ENCODE data around the gene NOP58. TPM values are rescaled to one million over a fixed set of nuclear protein-coding genes. Genes with fewer than 3 reads are reported as not detected.

NOP58 gene
- polyA plus RNA-seq, 2 of the 4 experiments (the other 2 are of a cell fraction): 106 to 172 TPM

DNA sequence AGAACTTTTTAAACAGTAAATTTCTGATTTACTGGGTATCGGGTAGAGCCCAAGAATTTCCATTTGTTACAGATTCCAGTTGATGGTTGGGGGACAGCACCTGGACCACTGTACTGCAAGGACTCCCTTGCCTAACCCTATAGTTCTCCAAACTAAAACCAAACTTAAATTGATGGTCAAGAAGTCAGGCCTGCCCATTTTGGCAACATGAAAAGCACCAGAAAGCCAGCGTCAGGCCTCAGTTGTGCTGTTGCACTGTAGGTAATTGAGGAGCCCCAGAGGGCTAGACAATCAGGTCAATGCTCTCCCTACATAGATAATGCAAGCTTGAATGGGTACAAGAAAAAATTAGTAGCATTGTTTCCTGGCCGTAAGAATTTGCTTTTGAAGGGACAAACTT, 40.5 kb downstream of the NOP58 start:
- POLR2A ChIA-PET: no interaction called here
- FAIRE-seq (no peak), ATAC-seq (no peak), DNase-seq (ENCODE audit: low read depth in 1 of 2, low spot score in 1 of 2) (no peak)
- 90% methylated on average over 3 of the region's 3 CpGs for WGBS (ENCODE audit: missing lambda C conversion rate)
- TF ChIP-seq MYC (IDR thresholded peaks at IDR 0.05; ENCODE audit: borderline replicate concordance, low read length) (no peak), CEBPB (IDR thresholded peaks at IDR 0.05) (no peak), ZNF302 (CRISPR knock-in tag; IDR thresholded peaks at IDR 0.05) (no peak), FOXS1 (CRISPR knock-in tag; IDR thresholded peaks at IDR 0.05) (no peak), BHLHE40 (IDR thresholded peaks at IDR 0.05; ENCODE audit: low read depth, low read length) (no peak), SMC3 (IDR thresholded peaks at IDR 0.05) (no peak)
- Histone ChIP-seq H3K27ac (no peak overlapping the region), H3K4me1 (no peaks in the 10 kb centered on the region), H3K4me3 (no peak overlapping the region), H3K4me2 (no peak overlapping the region), H3K9me3 (no peaks in the 10 kb centered on the region)
- CTCF ChIA-PET: no interaction called here

DNA sequence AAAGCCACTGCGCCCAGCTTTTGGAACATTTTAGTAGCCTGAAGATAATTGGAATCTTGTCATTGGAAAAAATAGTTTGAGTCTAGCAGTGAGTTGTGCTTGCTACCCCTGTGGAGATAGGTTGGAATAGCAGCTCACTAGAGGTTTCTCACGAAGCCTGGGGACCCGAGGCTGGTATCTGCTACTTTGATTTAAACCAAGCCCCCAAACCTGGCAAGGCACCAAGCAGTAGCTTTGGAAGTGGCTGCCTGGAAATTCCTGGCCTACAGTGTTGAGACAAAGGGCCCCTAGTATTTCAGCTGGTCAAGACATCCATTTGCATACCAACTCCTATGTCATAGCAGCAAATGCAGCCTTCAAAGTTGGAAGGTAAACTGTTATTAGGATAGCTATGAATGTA, 42.1 kb downstream of the NOP58 start:
- POLR2A ChIA-PET: interaction anchor here (0.6 to 1.0 kb wide), 2 partner anchors 13 to 43 kb away, joined by 4 to 5 read pairs; no protein-coding TSS in a partner anchor
- Histone ChIP-seq H3K9me3 (no peaks in the 10 kb centered on the region), H3K27ac (no peak overlapping the region), H3K4me3 (no peak overlapping the region), H3K4me2 (no peak overlapping the region), H3K4me1 (no peaks in the 10 kb centered on the region)
- no peak for TF ChIP-seq KDM1A (IDR thresholded peaks at IDR 0.05; ENCODE audit: low read depth)
- TF ChIP-seq EHF (CRISPR knock-in tag; IDR thresholded peaks at IDR 0.05): no peak
- no peak for TF ChIP-seq PBX3 (IDR thresholded peaks at IDR 0.05)
- no peak for TF ChIP-seq RNF2 (IDR thresholded peaks at IDR 0.05; ENCODE audit: borderline replicate concordance, low read depth)
- no peak for TF ChIP-seq ZNF302 (CRISPR knock-in tag; IDR thresholded peaks at IDR 0.05)
- TF ChIP-seq FOSL2 (IDR thresholded peaks at IDR 0.05): no peak
- TF ChIP-seq FOSL2 (CRISPR knock-in tag; IDR thresholded peaks at IDR 0.05): no peak
- no peak for TF ChIP-seq MYC (IDR thresholded peaks at IDR 0.05; ENCODE audit: borderline replicate concordance, low read length)
- TF ChIP-seq HDAC2 (IDR thresholded peaks at IDR 0.05): no peak
- no peak for TF ChIP-seq KDM5A (IDR thresholded peaks at IDR 0.05)
- TF ChIP-seq, protein P1, sequence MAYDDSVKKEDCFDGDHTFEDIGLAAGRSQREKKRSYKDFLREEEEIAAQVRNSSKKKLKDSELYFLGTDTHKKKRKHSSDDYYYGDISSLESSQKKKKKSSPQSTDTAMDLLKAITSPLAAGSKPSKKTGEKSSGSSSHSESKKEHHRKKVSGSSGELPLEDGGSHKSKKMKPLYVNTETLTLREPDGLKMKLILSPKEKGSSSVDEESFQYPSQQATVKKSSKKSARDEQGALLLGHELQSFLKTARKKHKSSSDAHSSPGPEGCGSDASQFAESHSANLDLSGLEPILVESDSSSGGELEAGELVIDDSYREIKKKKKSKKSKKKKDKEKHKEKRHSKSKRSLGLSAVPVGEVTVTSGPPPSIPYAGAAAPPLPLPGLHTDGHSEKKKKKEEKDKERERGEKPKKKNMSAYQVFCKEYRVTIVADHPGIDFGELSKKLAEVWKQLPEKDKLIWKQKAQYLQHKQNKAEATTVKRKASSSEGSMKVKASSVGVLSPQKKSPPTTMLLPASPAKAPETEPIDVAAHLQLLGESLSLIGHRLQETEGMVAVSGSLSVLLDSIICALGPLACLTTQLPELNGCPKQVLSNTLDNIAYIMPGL (CRISPR knock-in tag; IDR thresholded peaks at IDR 0.05; ENCODE audit: borderline replicate concordance): no peak
- TF ChIP-seq NPAS2 (CRISPR knock-in tag; IDR thresholded peaks at IDR 0.05; ENCODE audit: borderline replicate concordance): no peak
- no peak for TF ChIP-seq EHMT2 (IDR thresholded peaks at IDR 0.05; ENCODE audit: low read depth)
- no peak for TF ChIP-seq RCOR1 (IDR thresholded peaks at IDR 0.05; ENCODE audit: low read depth, low read length)
- TF ChIP-seq CHD4 (IDR thresholded peaks at IDR 0.05; ENCODE audit: borderline replicate concordance): no peak
- TF ChIP-seq CEBPB (IDR thresholded peaks at IDR 0.05): no peak
- FAIRE-seq (no peak), ATAC-seq (peak; percentile 60 to 61; a peak in 4 of 6 replicates), DNase-seq (ENCODE audit: low read depth in 1 of 2, low spot score in 1 of 2) (peak in 1 of 2 experiments; percentile 8)
- CTCF ChIA-PET: interaction anchor here (0.8 to 1.5 kb wide), 3 partner anchors 8 to 12 kb away, joined by 3 read pairs; no protein-coding TSS in a partner anchor
- 93% methylated on average over 3 of the region's 3 CpGs for WGBS (ENCODE audit: missing lambda C conversion rate)

DNA sequence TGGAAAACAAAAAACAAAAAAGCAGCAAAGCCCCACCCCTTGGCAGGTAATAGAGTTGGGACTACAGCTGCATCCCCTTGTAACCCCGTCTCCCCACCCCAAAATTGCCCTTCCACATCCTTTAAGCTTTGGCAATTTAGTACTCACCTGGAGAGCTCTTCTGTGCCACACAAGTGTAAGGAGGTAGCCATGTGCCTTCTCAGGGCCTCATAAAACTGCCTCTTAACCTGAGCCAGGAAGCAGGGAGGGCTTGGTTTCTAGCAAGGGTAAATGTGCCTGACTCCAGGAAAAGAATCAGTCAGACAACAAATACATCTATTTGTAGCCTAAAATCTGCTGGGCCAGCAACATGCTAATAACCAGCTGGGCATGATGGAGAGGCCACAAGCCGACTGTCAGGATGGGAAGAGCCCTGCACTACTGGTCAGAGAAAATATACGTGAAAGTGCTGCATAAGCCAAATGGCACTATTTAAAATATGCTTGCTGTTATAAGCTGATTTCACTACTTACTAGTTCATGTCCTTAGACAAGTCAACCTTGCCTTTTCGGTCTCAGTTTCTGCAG, 46.3 kb downstream of the NOP58 start:
- 88% methylated on average over 4 of the region's 4 CpGs for WGBS (ENCODE audit: missing lambda C conversion rate)
- no peak for FAIRE-seq
- POLR2A ChIA-PET: no interaction called here
- Histone ChIP-seq H3K27ac (no peak overlapping the region), H3K4me3 (no peak overlapping the region), H3K9me3 (no peaks in the 10 kb centered on the region), H3K4me2 (no peak overlapping the region), H3K4me1 (peaks cover 2% of the 10 kb centered on the region; the same call in 2 of the 3 replicates)
- ATAC-seq: peak; percentile 22 to 25; a peak in 3 of 6 replicates
- no peak for DNase-seq (ENCODE audit: low read depth in 1 of 2, low spot score in 1 of 2)
- TF ChIP-seq MAFK (IDR thresholded peaks at IDR 0.05; ENCODE audit: partially characterized antibody) (peak; percentile 22), ZSCAN20 (CRISPR knock-in tag; IDR thresholded peaks at IDR 0.05) (no peak)
- CTCF ChIA-PET: interaction anchor here (1.3 to 1.6 kb wide), 2 partner anchors 13 to 17 kb away, joined by 3 to 6 read pairs; no protein-coding TSS in a partner anchor

All from A549 (cell line).